HepG2 (cell line): ENCODE data around the gene WDR35. TPM values are rescaled to one million over a fixed set of nuclear protein-coding genes. Genes with fewer than 3 reads are reported as not detected.

ENCODE experiments used
- AKAP8 ChIP-seq: sonication (generic); formaldehyde crosslinking; IDR thresholded peaks from 2 replicates; pipeline ENCODE4 v1.5.1; 2020; ENCODE audit warnings: mild to moderate bottlenecking, missing genetic modification reagents
- FOXJ3 ChIP-seq: sonication (generic); formaldehyde crosslinking; IDR thresholded peaks from 2 replicates; pipeline ENCODE4 v1.4.0; 2020; ENCODE audit warnings: missing genetic modification reagents, mild to moderate bottlenecking, borderline replicate concordance
- IKZF4 ChIP-seq: sonication (generic); formaldehyde crosslinking; IDR thresholded peaks from 2 replicates; pipeline ENCODE4 v1.5.1; 2020; ENCODE audit warnings: borderline replicate concordance, mild to moderate bottlenecking, low read depth, missing genetic modification reagents; ENCODE audit errors: not compliant biosample characterization
- IRX3 ChIP-seq: sonication (generic); formaldehyde crosslinking; IDR thresholded peaks from 2 replicates; pipeline ENCODE4 v1.8.1; 2023; ENCODE audit warnings: mild to moderate bottlenecking, low read depth, missing genetic modification reagents, borderline replicate concordance
- KLF16 ChIP-seq, 2 experiments: sonication (generic) in 1 of 2; formaldehyde crosslinking in 1 of 2; IDR thresholded peaks; 2 replicates each; pipeline versions ENCODE4 v1.6.1 to v1.8.0; 2016 to 2023; ENCODE audit warnings: missing genetic modification reagents in 2 of 2, missing compliant biosample characterization in 1 of 2
- NFYC ChIP-seq: IDR thresholded peaks from 2 replicates; pipeline ENCODE4 v1.6.1; 2016; ENCODE audit warnings: missing genetic modification reagents, missing compliant biosample characterization
- POLR2G ChIP-seq: fragments of 200-400 bp; formaldehyde crosslinking; IDR thresholded peaks from 2 replicates; pipeline ENCODE4 v1.6.1; 2018; ENCODE audit warnings: mild to moderate bottlenecking, low read depth, low read length, moderate library complexity
- RFXAP ChIP-seq: sonication (generic); formaldehyde crosslinking; IDR thresholded peaks from 2 replicates; pipeline ENCODE4 v1.4.0; 2020; ENCODE audit warnings: missing genetic modification reagents, borderline replicate concordance
- RXRA ChIP-seq: sonication (generic); formaldehyde crosslinking; IDR thresholded peaks from 2 replicates; pipeline ENCODE4 v1.5.1; 2020; ENCODE audit warnings: missing genetic modification reagents
- SMAD1 ChIP-seq: sonication (generic); formaldehyde crosslinking; IDR thresholded peaks from 2 replicates; pipeline ENCODE4 v1.4.0; 2020; ENCODE audit warnings: missing genetic modification reagents, low read depth, mild to moderate bottlenecking, borderline replicate concordance
- SP2 ChIP-seq: sonication (generic); formaldehyde crosslinking; IDR thresholded peaks from 2 replicates; pipeline ENCODE4 v1.5.1; 2020; ENCODE audit warnings: mild to moderate bottlenecking, missing genetic modification reagents
- STAT5B ChIP-seq: sonication (generic); formaldehyde crosslinking; IDR thresholded peaks from 2 replicates; pipeline ENCODE4 v1.4.0; 2020; ENCODE audit warnings: missing genetic modification reagents
- THAP8 ChIP-seq: sonication (generic); formaldehyde crosslinking; IDR thresholded peaks from 2 replicates; pipeline ENCODE4 v1.5.1; 2020; ENCODE audit warnings: missing genetic modification reagents, mild to moderate bottlenecking, borderline replicate concordance
- TOPORS ChIP-seq: sonication (generic); formaldehyde crosslinking; IDR thresholded peaks from 2 replicates; pipeline ENCODE4 v1.8.0; 2023; ENCODE audit warnings: mild to moderate bottlenecking, missing genetic modification reagents
- ZBTB2 ChIP-seq: sonication (generic); formaldehyde crosslinking; IDR thresholded peaks from 2 replicates; pipeline ENCODE4 v1.8.0; 2022; ENCODE audit warnings: low read depth, missing genetic modification reagents
- ZC3H4 ChIP-seq: sonication (generic); formaldehyde crosslinking; IDR thresholded peaks from 2 replicates; pipeline ENCODE4 v1.4.0; 2020; ENCODE audit warnings: missing genetic modification reagents, borderline replicate concordance
- ZFP62 ChIP-seq: sonication (generic); formaldehyde crosslinking; IDR thresholded peaks from 2 replicates; pipeline ENCODE4 v1.4.0; 2020; ENCODE audit warnings: missing genetic modification reagents
- ZFP90 ChIP-seq: sonication (generic); formaldehyde crosslinking; IDR thresholded peaks from 2 replicates; pipeline ENCODE4 v1.8.0; 2022; ENCODE audit warnings: missing genetic modification reagents, mild to moderate bottlenecking, inconsistent platforms, borderline replicate concordance
- ZNF33A ChIP-seq: sonication (generic); formaldehyde crosslinking; IDR thresholded peaks from 2 replicates; pipeline ENCODE4 v1.5.1; 2020; ENCODE audit warnings: missing genetic modification reagents, mild to moderate bottlenecking, moderate library complexity, borderline replicate concordance
- ZNF33B ChIP-seq: sonication (generic); formaldehyde crosslinking; IDR thresholded peaks from 2 replicates; pipeline ENCODE4 v1.5.1; 2020; ENCODE audit warnings: mild to moderate bottlenecking, missing genetic modification reagents
- ZNF496 ChIP-seq: sonication (generic); formaldehyde crosslinking; IDR thresholded peaks from 2 replicates; pipeline ENCODE4 v1.8.1; 2023; ENCODE audit warnings: mild to moderate bottlenecking, moderate library complexity, missing genetic modification reagents; ENCODE audit not compliant: insufficient replicate concordance
- ZNF629 ChIP-seq: sonication (generic); formaldehyde crosslinking; conservative IDR thresholded peaks from 2 replicates; pipeline ENCODE4 v1.5.0; 2020; ENCODE audit warnings: missing genetic modification reagents
- ZNF761 ChIP-seq: sonication (generic); formaldehyde crosslinking; conservative IDR thresholded peaks from 2 replicates; pipeline ENCODE4 v1.4.0; 2020; ENCODE audit warnings: mild to moderate bottlenecking, missing genetic modification reagents
- polyA plus RNA-seq, 8 experiments: library from polyadenylated mRNA; depleted of rRNA in 3 of 8; stranded (reverse) in 7 of 8; unstranded in 1 of 8; fragments of >200 nt; fragmentation: Illumina TruSeq in 4 of 8; extraction: Trizol in 4 of 8; gene quantifications; 2 replicates each; pipeline versions ENCODE4 v1.2.1 to v1.2.3, GENCODE V29; 2011 to 2016; ENCODE audit warnings: low read depth in 4 of 8, missing spikeins in 1 of 8, mixed read lengths in 1 of 8; ENCODE audit not compliant: insufficient read depth in 1 of 8
- total RNA-seq, 5 experiments: library from RNA; depleted of rRNA; stranded (reverse); fragments of >200 nt; fragmentation: Illumina TruSeq; extraction: Trizol; gene quantifications; 2 replicates each; pipeline ENCODE4 v1.2.3, GENCODE V29; 2016; ENCODE audit warnings: low read depth in 1 of 5
- TF ChIP-seq, protein P1 (sequence below): sonication (generic); formaldehyde crosslinking; IDR thresholded peaks from 2 replicates; pipeline ENCODE4 v1.9.0; 2021; ENCODE audit warnings: missing genetic modification reagents, mild to moderate bottlenecking, borderline replicate concordance
- TF ChIP-seq, protein P2 (sequence below): sonication (generic); formaldehyde crosslinking; IDR thresholded peaks from 2 replicates; pipeline ENCODE4 v1.5.0; 2020; ENCODE audit warnings: missing genetic modification reagents

WDR35 gene
- total and polyA plus RNA-seq, 2 of the 13 experiments (the other 11 are each of a cell fraction or from before 2014, with no cell fraction given), result 11.1 to 19.6 TPM

DNA sequence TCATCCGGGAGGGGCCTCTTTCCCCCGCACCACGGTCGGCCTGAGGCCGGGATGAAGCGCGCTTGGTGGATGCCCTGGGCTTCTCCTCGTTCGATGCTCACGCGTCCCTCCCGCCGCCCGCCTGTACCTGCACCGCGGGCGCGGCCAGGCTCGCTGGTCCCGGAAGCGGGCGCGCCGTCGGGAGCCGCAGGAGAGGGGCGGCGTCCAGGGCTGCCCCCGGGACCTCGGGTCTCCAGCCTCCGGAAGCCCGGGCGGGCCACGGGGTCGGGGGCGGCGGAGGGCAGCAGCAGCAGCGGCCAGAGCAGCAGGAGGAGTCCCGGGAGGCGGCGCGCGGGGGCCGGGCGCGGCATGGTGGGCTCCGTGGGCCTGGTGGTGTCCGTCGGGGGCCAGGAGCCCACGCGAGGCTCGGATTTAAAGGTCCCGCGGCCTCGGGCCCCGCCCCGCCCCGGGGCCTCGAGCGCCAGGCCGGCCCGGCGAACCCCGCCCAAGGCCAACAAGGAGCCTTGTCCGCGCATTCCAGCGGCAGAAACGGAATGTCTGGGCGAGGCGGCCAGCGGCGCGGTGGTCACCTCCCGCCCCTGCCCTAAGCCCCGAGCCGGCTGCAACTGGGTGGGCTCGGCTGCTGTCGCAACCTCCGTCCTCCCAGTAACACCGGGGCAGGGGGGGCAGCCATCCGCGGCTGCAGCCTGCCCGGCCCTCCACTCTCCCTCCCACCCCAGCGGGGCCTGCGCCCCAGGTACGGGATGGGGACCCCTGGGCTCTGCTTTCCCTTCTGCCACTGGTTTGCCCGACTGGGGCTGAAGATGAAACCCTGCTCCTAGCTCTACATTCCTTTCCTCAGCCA, 22.6 kb upstream of the WDR35 start, which contains the start of gene MATN3 (continued):
- TF ChIP-seq SMAD1 (CRISPR knock-in tag), result no peak
- no peak; the same call in 1 of the 2 replicates for TF ChIP-seq RXRA (CRISPR knock-in tag)
- TF ChIP-seq ZNF761, result peak; percentile 87; the same call in 1 of the 2 replicates
- TF ChIP-seq KLF16 (CRISPR knock-in tag; IDR thresholded peaks at IDR 0.05), result peak in 1 of 2 experiments; percentile 57; a peak in 2 of 4 replicates
- no peak for TF ChIP-seq NFYC (CRISPR knock-in tag)
- no peak for TF ChIP-seq STAT5B (CRISPR knock-in tag)
- peak; percentile 77 for TF ChIP-seq IKZF4 (CRISPR knock-in tag)
- 0 out of 2 replicates have a peak, but pooled peaks have one; percentile 31 for TF ChIP-seq SP2
- TF ChIP-seq FOXJ3 (CRISPR knock-in tag), result no peak
- no peak for TF ChIP-seq ZNF496 (CRISPR knock-in tag)
- TF ChIP-seq ZNF629, result no peak
- TF ChIP-seq, protein P1, sequence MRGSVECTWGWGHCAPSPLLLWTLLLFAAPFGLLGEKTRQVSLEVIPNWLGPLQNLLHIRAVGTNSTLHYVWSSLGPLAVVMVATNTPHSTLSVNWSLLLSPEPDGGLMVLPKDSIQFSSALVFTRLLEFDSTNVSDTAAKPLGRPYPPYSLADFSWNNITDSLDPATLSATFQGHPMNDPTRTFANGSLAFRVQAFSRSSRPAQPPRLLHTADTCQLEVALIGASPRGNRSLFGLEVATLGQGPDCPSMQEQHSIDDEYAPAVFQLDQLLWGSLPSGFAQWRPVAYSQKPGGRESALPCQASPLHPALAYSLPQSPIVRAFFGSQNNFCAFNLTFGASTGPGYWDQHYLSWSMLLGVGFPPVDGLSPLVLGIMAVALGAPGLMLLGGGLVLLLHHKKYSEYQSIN (CRISPR knock-in tag), result no peak
- TF ChIP-seq ZNF33A (CRISPR knock-in tag), result no peak
- TF ChIP-seq, protein P2, sequence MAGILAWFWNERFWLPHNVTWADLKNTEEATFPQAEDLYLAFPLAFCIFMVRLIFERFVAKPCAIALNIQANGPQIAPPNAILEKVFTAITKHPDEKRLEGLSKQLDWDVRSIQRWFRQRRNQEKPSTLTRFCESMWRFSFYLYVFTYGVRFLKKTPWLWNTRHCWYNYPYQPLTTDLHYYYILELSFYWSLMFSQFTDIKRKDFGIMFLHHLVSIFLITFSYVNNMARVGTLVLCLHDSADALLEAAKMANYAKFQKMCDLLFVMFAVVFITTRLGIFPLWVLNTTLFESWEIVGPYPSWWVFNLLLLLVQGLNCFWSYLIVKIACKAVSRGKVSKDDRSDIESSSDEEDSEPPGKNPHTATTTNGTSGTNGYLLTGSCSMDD (CRISPR knock-in tag), result no peak
- TF ChIP-seq AKAP8 (CRISPR knock-in tag), result peak; percentile 24; the same call in 1 of the 2 replicates
- no peak for TF ChIP-seq ZFP90 (CRISPR knock-in tag)
- TF ChIP-seq THAP8, result 0 out of 2 replicates have a peak, but pooled peaks have one; percentile 43
- TF ChIP-seq ZBTB2, result peak; percentile 67
- TF ChIP-seq RFXAP (CRISPR knock-in tag), result no peak
- TF ChIP-seq ZC3H4 (CRISPR knock-in tag), result 0 out of 2 replicates have a peak, but pooled peaks have one; percentile 3
- peak; percentile 65; the same call in 1 of the 2 replicates for TF ChIP-seq IRX3 (CRISPR knock-in tag)
- peak; percentile 61 for TF ChIP-seq TOPORS (CRISPR knock-in tag)
- no peak for TF ChIP-seq ZFP62 (CRISPR knock-in tag)
- TF ChIP-seq ZNF33B, result peak; percentile 19; the same call in 1 of the 2 replicates
- peak; percentile 52; the same call in 1 of the 2 replicates for TF ChIP-seq POLR2G
